Esophagus squamous epithelium (tissue), 4 donors: Measurements from ENCODE around the gene UBE2Z.

Experiments
- POLR2A ChIP-seq, 4 donors: fragments of 450-650 bp; IDR thresholded peaks; one replicate each; pipeline ENCODE4 v1.6.1; 2017; ENCODE audit warnings: antibody characterized with exemption in 4 of 4, mild to moderate bottlenecking in 4 of 4, moderate library complexity in 3 of 4
- TF ChIP-seq, protein P1 (sequence below), 6 experiments: fragments of 450-650 bp in 4 of 6; fragments of 200-600 bp in 2 of 6; sonication (generic) in 2 of 6; IDR thresholded peaks; one replicate each; pipeline ENCODE4 v1.5.1; 2016 to 2019; ENCODE audit warnings: antibody characterized with exemption in 6 of 6, mild to moderate bottlenecking in 4 of 6, moderate library complexity in 4 of 6

DNA sequence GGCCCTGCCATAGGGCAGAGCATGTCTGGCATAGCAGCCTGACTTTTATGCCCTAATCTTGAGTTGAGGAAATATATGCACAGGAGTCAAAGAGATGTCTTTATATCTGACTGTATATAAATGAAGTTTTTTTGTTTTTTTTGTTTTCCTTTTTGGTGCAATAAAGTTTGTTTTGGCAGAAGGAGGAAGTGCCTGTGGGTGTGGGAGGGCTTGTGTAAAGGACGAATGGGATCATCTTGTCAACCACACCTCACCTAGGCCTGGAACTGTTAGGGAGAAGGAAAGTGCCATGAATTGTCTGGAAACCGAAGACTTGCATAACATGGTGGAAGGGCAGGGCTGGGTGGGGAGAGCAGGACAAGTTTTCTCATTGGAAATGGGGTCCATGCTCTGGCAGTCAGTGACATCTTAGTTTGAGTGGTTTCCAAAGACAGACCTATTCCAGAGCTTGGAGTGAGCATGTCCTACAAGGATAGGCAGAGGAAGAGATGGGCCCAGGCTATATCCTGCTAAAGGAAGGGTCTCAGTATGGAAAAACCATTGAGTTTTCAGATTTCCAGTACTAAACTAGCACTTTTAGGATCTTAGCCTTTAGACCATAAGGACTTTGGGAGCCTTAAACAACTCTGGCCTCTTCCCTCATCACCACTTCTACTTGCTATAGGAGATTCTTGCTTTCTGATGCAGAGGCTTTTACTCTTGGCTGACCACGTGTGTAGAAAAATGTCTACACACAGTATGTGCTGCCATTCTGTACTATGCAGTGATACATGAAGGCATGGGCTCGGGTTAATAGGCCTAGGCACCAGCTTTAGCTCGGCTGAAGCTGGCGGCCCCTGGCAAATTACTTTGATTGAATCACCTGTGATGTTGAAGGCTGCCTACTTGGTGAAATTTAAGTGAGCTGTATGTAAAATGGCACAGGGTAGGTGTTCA lies 20.9 kb downstream of the UBE2Z start:
- TF ChIP-seq, protein P1, sequence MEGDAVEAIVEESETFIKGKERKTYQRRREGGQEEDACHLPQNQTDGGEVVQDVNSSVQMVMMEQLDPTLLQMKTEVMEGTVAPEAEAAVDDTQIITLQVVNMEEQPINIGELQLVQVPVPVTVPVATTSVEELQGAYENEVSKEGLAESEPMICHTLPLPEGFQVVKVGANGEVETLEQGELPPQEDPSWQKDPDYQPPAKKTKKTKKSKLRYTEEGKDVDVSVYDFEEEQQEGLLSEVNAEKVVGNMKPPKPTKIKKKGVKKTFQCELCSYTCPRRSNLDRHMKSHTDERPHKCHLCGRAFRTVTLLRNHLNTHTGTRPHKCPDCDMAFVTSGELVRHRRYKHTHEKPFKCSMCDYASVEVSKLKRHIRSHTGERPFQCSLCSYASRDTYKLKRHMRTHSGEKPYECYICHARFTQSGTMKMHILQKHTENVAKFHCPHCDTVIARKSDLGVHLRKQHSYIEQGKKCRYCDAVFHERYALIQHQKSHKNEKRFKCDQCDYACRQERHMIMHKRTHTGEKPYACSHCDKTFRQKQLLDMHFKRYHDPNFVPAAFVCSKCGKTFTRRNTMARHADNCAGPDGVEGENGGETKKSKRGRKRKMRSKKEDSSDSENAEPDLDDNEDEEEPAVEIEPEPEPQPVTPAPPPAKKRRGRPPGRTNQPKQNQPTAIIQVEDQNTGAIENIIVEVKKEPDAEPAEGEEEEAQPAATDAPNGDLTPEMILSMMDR (IDR thresholded peaks at IDR 0.05), result no peak
- TF ChIP-seq POLR2A (IDR thresholded peaks at IDR 0.05), result no peak
